Measurements from ENCODE around the gene HTRA3.

HTRA3 gene

GRCh38 chr4:8269535-8270417 lies at the start of gene HTRA3:
HTRA3 (plus strand) TSS chr4:8269754; CDS start chr4:8269969, 215 bp downstream.
- no peak for DNase-seq (ENCODE audit: low read depth, low spot score)

- DNase-seq (ENCODE audit: low read depth, low spot score): no peak
Observed at GRCh38 chr4:8220661-8221450, 48.7 kb upstream of the HTRA3 start.

GRCh38 chr4:8221476-8221875 lies 48.1 kb upstream of the HTRA3 start:
- DNase-seq (ENCODE audit: low read depth, low spot score): no peak

- DNase-seq (ENCODE audit: low read depth, low spot score): no peak
Observed at GRCh38 chr4:8221985-8222384, 47.6 kb upstream of the HTRA3 start.

GRCh38 chr4:8222609-8223388 lies 46.8 kb upstream of the HTRA3 start:
- DNase-seq (ENCODE audit: low read depth, low spot score): no peak

- no peak for DNase-seq (ENCODE audit: low read depth, low spot score)
Observed at GRCh38 chr4:8224267-8224974, 45.1 kb upstream of the HTRA3 start.

GRCh38 chr4:8224975-8225625 lies 44.5 kb upstream of the HTRA3 start:
- no peak for DNase-seq (ENCODE audit: low read depth, low spot score)

GRCh38 chr4:8225706-8226443 lies 43.7 kb upstream of the HTRA3 start:
- no peak for DNase-seq (ENCODE audit: low read depth, low spot score)

- DNase-seq (ENCODE audit: low read depth, low spot score): no peak
Observed at GRCh38 chr4:8227201-8227770, 42.3 kb upstream of the HTRA3 start.

GRCh38 chr4:8227771-8228318 lies 41.7 kb upstream of the HTRA3 start:
- no peak for DNase-seq (ENCODE audit: low read depth, low spot score)

- DNase-seq (ENCODE audit: low read depth, low spot score): peak; percentile 52
Observed at GRCh38 chr4:8228319-8229250, 41.0 kb upstream of the HTRA3 start.

- DNase-seq (ENCODE audit: low read depth, low spot score): no peak
Observed at GRCh38 chr4:8229331-8229975, 40.1 kb upstream of the HTRA3 start.

- no peak for DNase-seq (ENCODE audit: low read depth, low spot score)
Observed at GRCh38 chr4:8230033-8230432, 39.5 kb upstream of the HTRA3 start.

- no peak for DNase-seq (ENCODE audit: low read depth, low spot score)
Observed at GRCh38 chr4:8230891-8231290, 38.7 kb upstream of the HTRA3 start.

GRCh38 chr4:8231551-8232049 lies 38.0 kb upstream of the HTRA3 start:
- no peak for DNase-seq (ENCODE audit: low read depth, low spot score)

GRCh38 chr4:8232748-8233147 lies 36.8 kb upstream of the HTRA3 start:
- DNase-seq (ENCODE audit: low read depth, low spot score): no peak

- no peak for DNase-seq (ENCODE audit: low read depth, low spot score)
Observed at GRCh38 chr4:8233672-8234484, 35.7 kb upstream of the HTRA3 start.

Measured in smooth muscle cell of the brain vasculature (primary cell).